Ovary (tissue), 3 donors: ENCODE measurements around the gene TOGARAM2.

Experiments
- POLR2A ChIP-seq: fragments of 450-650 bp; IDR thresholded peaks from one replicate; pipeline ENCODE4 v1.6.1; 2017; ENCODE audit warnings: antibody characterized with exemption, mild to moderate bottlenecking, moderate library complexity
- TF ChIP-seq, protein P1 (sequence below), 3 donors: fragments of 450-650 bp in 2 of 3; fragments of 200-600 bp in 1 of 3; IDR thresholded peaks; one replicate each; pipeline versions ENCODE4 v1.5.1 to v1.8.0; 2016 to 2022; ENCODE audit warnings: antibody characterized with exemption in 3 of 3, mild to moderate bottlenecking in 1 of 3
- donor health status: DM: no; HTN: no; CAD: no.

GRCh38 chr2:29053670-29054400 is 72.7 kb downstream of the TOGARAM2 start:
- TF ChIP-seq, protein P1, sequence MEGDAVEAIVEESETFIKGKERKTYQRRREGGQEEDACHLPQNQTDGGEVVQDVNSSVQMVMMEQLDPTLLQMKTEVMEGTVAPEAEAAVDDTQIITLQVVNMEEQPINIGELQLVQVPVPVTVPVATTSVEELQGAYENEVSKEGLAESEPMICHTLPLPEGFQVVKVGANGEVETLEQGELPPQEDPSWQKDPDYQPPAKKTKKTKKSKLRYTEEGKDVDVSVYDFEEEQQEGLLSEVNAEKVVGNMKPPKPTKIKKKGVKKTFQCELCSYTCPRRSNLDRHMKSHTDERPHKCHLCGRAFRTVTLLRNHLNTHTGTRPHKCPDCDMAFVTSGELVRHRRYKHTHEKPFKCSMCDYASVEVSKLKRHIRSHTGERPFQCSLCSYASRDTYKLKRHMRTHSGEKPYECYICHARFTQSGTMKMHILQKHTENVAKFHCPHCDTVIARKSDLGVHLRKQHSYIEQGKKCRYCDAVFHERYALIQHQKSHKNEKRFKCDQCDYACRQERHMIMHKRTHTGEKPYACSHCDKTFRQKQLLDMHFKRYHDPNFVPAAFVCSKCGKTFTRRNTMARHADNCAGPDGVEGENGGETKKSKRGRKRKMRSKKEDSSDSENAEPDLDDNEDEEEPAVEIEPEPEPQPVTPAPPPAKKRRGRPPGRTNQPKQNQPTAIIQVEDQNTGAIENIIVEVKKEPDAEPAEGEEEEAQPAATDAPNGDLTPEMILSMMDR (IDR thresholded peaks at IDR 0.05), result no peak
- no peak for TF ChIP-seq POLR2A
